Renal cortical epithelial cell (primary cell): ENCODE measurements around the gene MDFIC. TPM values are rescaled to one million over a fixed set of nuclear protein-coding genes. Genes with fewer than 3 reads are reported as not detected.

Source experiments
- DNase-seq: peaks from one replicate; pipeline ENCODE4 v3.0.0-alpha.2; 2011; ENCODE audit warnings: low read depth
- total RNA-seq: library from RNA; depleted of rRNA; stranded (reverse); fragments of >200 nt; gene quantifications from 2 replicates; pipeline ENCODE4 v1.2.3, GENCODE V29; 2014

The MDFIC gene
- total RNA-seq, 1 donor from 2014 or later, result 18.7 TPM

DNA sequence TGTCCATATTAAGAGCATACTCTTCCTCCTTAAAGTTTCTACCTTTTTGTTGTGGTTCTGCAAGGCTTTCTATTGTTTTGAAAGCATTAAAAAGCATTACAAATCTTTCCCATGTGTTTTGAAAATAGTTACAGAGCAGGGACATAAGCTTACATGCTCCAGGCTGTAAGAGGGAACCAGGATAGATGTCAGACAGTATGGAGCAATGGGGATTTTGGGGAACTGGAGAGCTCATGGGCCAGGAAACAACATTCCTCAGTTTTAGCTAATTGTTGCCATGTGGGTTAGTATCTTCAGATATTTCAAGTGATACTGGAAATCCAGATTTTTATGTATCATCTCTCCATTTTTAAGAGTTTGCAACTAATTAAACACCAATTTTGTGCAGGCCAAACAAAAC is 3.5 kb downstream of the MDFIC start:
- no peak for DNase-seq

DNA sequence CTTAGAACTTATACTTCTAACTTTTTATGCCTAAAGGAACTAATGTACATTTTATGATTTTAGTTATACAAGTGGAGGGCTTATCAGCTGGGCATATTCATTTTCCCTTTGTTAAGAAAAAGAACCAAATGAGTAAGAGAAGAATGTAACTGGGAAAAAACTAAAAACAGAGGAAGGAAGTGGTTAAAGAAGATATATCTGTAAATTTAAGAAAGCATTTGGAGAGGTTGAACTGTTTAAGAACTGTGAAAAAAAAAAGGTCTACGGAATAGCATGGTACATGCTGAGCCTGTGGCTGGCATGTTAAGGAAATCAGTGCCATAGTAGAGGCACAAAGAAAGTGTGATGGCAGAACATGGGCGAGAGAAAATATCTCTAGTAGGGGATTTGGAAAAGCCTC is 6.2 kb downstream of the MDFIC start:
- DNase-seq, result no peak

DNA sequence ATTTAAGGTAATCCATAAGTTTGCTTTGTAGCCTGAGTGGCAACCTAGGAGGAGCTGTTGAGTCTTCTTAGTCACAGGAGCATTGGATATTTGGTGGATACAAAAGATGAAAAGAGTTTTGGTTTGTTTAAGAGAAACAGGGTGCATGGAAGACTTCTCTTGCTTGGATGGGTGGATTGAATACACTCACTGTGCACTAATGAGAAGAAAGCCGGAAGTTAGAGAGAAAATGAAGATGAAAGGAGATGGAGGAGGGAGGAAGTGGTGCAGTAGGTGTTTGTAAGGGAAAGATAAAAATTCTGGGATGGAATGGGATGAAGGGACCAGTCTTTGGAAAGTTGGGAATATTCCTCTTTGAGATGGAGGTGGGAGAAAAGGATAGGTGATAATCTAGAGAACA is 7.7 kb downstream of the MDFIC start:
- DNase-seq, result no peak

DNA sequence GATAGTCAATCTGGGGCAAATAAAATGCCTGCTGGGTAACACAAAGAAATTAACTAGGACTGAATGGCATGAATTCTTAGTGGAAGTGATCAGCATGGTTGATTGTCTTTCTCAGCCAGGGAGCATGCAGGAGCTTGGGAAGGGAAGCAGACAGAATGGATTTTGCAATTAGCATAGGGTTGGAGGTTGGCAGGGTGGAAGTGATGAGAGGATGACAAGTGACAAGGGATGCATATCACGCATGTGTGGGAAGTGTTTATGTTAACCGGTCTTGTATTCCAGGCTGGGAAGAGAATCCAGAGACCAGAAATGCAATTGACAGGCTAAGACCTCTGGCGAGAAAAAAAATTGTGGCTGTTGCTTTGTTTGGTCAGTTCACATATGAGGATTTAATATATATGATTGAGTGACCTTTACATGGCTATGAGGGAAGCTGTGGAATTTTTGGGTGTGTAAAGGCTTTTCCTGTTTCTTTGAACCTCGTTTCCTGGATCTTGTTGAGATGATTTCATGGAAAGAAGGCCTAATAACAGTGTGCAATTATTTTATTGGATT is 8.3 kb downstream of the MDFIC start:
- no peak for DNase-seq

DNA sequence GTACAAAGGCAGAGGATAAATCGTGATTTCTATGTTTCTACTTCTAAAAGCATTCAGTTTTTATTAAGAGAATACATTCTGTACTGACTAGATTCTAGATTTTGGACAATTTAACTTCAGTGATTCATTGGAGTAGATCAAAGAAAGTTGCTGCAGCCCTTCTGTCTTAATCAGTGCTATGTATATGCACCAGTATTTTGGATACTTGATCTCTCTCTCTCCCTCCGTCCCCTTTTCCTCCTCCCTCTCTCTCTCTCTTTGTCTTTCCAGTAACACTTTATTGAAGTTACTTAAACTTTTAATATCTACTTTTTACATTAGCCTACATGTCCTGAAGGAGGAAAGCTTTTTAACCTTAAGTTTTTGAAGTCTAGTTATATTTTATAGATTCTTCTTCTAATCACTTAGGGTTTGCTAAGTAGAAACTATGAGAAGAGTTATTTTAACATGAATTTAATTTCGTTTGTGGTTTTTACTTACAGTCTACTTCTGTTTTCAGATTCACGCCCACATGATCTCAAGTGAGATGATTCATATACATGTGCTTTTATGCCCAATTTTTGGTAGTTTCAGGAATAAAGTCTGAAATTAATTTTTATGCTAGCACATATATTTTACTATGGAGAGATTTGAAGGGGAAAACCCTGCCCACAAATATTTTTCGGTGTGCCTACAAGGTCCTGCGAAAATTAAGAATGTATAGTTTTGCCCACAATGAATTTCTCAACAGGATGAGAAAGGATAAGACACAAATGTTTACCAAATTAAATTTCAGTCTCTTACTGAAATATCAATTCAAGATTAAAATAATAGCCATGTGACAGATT is 9.1 kb downstream of the MDFIC start:
- no peak for DNase-seq

DNA sequence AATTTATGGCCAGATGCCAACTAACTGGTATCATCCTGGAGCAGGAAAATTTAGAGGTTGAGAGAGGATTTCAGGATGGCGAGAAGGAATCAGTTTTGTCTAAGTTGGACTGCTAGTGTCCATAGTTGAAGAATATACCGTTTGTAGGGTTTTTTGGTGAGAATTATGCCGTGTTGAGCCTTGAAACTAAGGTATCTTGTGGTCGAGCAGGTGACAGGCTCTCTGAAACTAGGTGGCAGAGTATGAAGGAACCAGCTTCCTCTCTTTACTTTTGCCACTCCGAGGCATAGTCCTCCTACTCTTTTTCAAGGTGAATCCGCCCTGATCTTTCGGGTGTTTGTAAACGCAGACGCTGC is 9.7 kb downstream of the MDFIC start:
- no peak for DNase-seq

DNA sequence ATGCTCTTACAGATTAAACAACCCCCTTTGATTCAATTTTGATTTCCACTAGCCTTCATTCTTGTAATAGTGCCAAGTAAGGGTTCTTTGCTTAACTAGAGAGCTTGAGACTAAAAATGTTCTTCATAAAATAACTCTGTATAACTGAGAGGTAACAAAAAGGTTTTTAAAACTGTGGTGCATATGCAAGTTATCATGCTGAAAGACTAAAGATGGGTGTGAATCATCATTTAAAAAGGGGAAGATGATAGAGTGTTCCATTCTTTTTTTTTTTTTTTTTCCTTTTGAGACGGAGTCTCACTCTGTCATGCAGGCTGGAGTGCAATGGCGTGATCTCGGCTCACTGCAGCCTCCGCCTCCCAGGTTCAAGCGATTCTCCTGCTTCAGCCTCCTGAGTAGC is 11.1 kb downstream of the MDFIC start:
- no peak for DNase-seq

DNA sequence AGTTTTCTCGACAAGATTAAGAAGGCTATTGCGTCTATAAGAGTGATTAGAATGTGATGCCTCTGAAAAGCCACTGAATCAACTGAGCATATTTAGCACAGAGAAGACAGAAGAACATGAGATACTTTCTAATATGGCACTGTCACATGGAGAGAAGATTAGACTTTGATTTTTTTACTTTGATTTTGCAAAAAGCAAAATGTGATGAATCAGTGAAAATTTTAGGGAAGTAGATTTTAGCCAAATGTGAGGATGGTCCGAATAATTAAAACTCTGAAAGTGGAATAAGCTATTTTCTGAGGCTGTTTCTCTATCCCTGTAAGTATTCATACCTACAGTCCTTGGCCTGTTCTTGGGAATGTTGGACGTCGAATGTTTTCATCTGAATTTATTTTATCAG is 11.8 kb downstream of the MDFIC start:
- no peak for DNase-seq

DNA sequence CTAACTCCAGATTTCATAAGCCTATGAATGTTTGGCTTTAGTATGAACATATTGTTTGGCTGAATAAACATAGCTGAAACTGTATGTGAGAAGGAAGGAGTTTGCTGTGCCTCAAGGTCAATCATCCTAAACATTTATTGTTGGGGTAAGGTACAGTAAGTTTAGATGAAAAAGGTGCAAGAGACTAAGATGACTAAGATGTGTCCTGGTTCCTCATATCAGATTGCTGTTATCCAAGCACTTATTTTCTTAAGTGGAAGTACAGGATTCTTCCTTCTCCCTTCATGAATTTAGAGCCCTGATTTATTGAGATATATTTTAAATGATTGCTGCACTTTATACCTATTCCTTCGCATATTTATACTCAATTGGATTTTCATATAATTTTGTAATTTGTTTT is 12.2 kb downstream of the MDFIC start:
- no peak for DNase-seq

DNA sequence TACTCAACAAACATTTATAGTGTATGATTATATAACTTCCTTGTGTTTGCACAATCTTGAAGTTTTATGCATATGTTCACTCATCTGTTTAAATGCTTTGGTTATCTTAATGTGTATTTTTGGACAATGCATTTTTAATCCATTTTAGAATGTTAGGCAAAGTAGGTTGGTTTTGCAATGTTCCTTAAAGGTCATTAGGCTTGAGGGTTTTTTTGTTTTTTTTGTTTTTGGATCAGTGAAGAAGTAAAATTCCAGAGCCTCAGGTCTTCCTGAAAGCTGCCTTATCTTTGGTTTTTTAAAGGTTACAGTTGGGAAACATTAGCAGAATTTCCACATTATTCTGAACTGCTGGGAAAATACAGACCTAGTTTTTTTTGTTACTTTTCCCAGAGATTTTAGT is 12.8 kb downstream of the MDFIC start:
- DNase-seq, result peak; percentile 32

DNA sequence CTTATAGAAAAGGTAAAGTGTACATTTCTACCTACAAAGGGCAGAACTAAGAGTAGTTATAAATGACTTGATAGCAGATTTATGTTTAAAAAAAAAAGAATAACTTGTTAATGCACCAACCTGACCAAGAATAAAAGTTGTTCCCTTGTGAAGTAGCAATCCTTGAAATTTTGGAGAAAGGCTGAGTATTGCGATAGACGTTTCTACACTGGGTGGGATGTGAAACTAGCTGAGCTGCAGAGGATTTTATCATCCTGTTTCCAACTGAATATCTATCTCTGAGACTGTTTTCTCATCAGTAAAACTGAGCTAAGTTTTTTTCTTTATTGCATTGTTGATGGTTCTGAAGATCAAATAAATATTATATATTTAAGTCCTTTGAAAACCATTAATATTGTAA is 14.6 kb downstream of the MDFIC start:
- no peak for DNase-seq

DNA sequence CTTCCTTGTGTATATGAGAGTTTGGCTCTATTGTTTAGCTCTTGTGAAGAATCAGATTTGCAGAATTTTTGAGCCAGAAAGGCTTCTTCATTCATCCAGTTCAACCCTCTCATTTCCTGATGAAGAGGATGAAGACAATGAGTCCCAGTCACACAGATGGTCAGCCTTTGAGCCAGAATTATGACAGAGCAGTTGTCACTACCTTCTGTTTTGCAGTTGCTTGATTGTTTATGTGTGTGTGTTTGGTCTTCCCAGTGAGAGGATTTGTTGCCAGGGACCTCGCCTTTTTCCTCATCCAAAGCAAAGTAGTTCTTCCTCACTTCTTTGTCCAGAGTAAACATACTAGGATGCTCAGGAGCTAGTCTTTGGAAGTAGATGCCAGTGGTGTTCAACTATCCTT is 15.6 kb downstream of the MDFIC start:
- DNase-seq, result no peak

DNA sequence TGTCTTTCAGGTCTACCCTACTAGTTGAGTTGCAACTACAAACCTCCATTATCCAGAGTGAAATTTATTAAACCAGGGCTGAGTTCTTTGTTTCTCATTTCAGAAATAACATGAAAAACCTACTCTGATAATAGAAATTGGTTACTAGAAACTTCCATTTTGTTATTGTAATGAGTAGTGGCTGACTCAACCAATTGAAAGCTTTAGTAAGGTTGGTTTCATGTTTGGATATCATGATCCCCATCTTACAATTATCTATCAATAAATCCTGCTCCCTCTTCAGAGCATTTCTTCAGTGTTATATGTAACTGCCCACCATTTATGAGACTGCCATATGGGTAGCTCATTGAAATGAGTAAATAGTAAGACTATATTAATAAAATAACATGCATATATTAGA is 16.9 kb downstream of the MDFIC start:
- no peak for DNase-seq

DNA sequence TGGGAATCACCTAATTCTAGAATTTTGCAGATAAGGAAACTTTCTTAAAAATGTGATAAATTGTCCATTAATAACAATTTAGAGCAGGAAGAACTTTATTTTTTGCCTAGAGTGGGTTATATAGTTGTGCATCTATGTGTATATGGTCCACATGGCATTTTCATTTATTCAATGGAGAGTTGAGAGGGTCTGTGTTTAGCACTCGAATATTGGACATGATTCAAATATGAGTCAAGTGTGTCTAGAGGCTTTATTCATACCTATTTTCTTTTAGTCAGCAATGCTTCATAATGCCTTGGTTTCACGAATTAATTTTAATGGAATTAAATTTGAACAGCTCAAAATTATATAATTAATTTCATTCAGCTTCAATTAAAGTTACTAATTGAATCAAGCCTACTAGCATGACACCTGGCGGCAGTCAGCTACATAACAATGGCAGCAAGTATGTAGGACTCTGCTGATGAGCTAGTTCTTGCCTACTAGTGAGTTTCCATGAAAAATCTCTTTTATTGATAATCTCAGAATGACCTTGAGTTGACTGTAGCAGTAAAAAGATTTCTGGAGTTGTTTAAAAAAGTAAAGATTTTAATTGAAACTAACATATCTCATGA is 17.7 kb downstream of the MDFIC start:
- no peak for DNase-seq

DNA sequence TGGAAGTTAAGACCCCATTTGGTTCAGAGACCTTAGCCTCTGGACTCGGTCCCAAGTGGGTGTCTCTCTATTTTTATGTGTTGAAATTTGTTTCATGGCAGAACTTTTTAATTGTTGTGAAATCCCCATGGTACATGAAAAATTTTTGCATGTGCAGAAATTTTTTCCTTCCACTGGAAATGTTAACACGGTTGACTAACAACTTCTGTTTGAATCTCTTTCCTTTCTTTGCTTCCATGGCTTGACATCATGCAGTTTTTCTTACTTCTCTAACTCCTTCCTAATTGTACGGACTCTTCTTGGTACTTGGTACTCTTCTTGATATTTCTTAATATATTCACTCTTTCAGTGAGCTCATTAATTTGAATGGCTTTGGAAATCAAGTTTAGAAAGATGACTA is 18.3 kb downstream of the MDFIC start:
- DNase-seq, result no peak

DNA sequence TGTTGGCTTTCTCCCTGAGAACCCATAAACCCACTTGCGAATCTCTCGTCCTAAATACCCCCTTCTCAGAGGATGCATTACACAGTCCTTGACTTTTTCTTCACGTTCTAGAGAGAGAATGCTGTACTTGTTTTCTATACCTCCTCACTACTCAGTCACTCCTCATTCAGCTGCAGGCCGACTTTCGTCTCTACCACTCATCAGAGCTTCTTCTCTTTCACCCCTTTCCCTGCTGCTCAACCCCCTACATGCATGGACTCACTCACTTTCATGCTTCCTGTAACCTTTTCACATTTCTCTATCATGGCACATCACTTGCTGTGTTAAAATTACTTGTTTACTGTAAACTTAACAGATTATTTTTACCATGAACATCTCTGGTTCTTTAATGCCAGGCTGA is 19.8 kb downstream of the MDFIC start:
- DNase-seq, result no peak

DNA sequence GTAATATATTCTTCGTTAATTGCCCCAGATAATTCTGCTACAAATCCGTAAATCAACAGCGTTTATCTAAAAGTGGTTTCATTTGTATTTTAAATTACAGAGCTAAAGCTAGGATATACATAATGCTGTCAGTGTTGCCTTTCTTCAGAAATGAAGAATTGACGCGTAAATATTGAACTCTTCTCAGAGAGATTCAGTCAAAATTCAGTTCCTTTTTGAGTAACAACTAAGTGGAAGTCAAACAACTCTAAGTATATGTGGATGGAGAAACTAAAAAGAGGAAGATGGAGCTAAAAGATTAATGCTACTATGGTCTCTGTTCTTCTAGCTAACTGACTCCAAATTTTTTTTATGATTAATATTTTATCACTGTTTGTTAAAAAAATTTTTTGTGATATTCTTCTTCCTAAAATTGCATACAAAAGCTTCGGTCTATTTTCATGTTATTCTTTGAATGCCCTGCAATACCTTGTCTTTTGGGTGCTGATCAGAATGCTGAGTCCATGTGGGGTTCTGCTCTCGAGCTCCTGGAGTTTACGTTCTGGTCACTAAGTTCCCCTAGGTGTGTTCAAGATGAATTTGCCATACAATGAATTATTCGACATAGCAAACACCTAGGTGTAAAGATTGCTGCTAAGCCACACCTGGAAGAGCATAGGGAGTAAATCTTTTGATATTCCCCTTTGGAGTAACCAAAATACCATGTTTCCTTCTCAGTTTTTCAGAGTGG is 20.7 kb downstream of the MDFIC start:
- no peak for DNase-seq

DNA sequence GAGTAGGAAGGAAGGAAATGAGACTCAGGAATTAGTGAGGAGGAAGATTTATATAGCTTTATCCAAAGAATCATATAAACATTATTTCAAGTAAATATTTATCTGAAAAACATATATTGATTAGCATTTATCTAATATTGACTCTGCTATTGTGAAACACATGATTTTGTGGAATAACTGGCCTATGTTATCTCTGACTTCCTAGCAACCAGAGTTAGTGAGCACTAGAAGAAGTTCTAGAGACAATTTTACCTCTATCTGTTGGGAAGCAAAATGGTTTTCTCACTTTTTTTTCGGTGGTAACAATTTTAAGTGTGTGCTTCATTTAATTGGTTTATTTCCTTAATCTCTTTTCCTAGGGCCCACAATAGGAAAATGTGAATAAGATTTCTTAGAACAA is 21.6 kb downstream of the MDFIC start:
- DNase-seq, result no peak

DNA sequence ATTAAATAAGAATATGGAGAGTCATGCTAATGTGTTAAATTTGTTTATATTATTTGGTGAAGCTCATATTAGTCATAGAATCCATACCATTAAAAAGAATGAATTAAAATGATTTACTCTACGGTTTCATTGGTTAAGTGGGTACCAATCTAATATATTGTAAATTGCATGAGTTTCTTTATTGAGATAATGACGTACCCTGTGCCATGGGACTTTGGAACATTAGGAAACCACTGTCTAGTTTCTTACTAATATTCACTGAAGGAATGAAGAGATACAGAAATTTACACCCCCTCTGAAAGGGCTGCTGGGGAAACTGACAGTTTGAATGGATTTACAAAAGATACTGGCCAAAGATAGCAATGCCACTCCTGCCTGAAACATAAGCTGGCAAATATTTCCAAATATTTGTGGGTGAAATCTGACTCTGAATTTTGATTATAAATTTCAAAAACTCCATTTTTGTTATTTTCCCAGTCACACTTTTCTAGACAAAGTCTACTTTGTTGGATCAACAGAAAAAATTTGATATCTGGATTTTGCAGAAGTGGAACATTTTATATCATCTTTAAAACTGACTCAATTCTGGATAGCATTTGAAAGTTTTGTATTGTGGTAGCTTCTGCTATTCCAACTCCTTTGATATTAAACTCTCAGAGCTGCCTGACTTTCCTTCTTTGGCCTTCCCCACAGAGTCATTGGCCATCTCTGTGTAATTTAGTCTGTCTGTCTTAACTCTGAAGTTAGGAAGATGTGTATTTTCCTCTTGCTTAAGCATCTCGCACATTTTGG is 22.3 kb downstream of the MDFIC start:
- DNase-seq, result no peak

DNA sequence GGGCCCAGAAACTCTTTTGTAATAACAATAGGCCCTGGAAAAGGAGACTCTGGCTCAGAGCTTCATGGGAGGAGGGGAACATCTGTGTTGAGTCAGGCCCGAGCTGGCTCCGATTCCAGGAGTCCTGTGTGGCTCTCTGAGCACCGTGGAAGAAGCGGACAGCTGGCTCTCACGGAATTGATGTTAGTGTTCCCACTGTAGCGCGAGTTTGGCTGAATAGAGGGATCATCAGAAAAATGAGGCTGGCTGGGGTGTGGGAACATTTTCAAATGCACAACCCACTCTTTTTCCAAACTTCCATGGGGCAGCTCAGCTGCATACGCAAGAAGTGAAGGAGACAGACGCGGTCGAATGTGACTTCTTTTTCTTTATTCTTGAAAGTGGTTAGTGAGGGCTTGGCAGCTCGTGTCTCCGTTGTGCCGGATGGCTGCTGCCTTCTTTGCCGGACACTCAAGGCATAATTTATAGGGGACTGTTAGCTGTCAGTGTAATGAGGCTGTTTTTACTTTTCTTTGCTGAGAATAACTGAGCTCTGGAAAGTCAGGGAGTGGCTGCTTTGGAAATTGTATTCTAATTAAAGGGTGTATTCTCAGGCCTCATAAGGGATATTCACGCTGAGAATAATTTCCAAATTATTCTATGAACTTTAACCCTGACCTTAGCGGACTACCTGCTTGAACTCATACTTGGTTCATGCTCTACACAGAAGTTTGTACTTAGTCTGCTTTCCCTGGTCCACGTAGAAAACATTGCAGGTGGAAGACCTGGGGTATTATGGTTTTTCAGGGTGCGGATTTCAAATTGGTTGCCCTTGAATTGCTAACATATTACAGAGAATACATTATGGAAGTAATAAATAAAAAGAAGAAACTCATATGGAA is 23.1 kb downstream of the MDFIC start:
- DNase-seq, result peak; percentile 43

DNA sequence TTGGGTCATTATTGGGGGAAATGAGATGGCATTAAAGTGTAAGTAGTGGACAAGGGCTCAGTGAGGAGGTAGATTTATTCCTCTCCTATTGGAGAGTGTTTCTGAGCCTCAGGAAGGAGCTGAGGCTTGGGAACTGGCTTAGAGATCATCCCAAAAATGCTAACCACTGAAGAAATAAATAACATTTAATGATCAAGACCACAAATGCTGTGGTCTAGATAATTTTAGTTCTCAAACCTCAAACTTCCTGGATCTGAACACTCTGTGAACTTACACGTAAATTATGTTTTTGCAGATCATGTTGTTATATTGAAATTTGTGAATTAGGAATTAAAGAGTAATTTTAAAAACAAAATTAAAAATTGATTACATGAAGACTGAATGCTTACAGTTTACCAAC is 27.3 kb downstream of the MDFIC start:
- no peak for DNase-seq
